ENCODE data around the gene PAX7. TPM values are rescaled to one million over a fixed set of nuclear protein-coding genes. Genes with fewer than 3 reads are reported as not detected.

The PAX7 gene
- total and polyA plus RNA-seq, 7 donors = not detected

DNA sequence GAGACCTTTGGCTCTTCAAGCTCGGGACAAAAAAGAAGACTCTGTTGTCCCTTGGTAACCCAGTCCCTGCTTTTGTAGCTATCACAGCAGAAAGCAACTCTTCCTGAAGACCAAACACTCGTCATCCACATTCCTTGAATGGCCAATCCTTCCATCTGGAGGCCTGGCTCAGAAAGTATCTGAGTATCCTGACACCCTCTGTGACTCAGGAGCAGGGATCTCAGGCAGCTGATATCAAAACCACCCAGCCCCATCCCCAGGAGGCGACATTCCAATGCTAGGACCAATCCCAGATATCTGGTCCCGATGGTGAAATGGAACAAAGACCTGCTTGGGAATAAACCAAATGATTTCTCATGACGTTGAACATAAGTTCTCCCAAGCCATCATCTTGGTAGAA lies 116.3 kb downstream of the PAX7 start:
- H3K36me3 ChIP-seq = no peaks in the 10 kb centered on the region
- intact Hi-C loops (cut with DNase I) = no loop called here
- no peak overlapping the region for H3K27ac ChIP-seq
- H3K4me3 ChIP-seq = no peak overlapping the region
- no peak for DNase-seq
- H3K9me3 ChIP-seq = peaks cover 0 to 6% (median 5%) of the 10 kb centered on the region in 4 donors
- peaks cover 0 to 48% (median 0%) of the 10 kb centered on the region in 3 donors for H3K27me3 ChIP-seq
- no peaks in the 10 kb centered on the region for H3K4me1 ChIP-seq
- TF ChIP-seq POLR2AphosphoS5 (IDR thresholded peaks at IDR 0.05) (no peak), EP300 (IDR thresholded peaks at IDR 0.05) (no peak), POLR2A (IDR thresholded peaks at IDR 0.05) (no peak)
- TF ChIP-seq, protein P1, sequence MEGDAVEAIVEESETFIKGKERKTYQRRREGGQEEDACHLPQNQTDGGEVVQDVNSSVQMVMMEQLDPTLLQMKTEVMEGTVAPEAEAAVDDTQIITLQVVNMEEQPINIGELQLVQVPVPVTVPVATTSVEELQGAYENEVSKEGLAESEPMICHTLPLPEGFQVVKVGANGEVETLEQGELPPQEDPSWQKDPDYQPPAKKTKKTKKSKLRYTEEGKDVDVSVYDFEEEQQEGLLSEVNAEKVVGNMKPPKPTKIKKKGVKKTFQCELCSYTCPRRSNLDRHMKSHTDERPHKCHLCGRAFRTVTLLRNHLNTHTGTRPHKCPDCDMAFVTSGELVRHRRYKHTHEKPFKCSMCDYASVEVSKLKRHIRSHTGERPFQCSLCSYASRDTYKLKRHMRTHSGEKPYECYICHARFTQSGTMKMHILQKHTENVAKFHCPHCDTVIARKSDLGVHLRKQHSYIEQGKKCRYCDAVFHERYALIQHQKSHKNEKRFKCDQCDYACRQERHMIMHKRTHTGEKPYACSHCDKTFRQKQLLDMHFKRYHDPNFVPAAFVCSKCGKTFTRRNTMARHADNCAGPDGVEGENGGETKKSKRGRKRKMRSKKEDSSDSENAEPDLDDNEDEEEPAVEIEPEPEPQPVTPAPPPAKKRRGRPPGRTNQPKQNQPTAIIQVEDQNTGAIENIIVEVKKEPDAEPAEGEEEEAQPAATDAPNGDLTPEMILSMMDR (IDR thresholded peaks at IDR 0.05) = no peak
- 77 to 81% methylated on average over 5 of the region's 5 CpGs for WGBS, 2 donors

DNA sequence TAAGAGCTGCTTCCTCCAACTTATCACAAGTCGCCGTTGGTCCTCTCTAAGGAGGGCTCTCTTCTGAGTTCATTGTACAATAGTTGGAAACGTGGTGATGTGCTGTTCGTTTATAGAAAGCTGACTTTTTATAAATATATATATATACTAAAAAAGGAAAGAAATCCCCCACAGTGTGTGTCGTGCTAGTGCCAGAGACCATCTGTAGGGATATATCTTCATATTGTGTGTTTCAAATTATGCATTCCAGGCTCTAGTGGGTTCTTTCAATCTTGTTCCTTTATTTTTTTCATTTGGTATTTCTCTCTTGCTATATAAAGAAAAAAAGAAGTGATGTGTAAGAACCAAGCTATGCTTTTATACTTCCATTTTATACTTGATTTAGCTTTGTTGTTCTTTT lies 117.0 kb downstream of the PAX7 start:
- no peak overlapping the region for H3K27ac ChIP-seq
- 71 to 79% methylated on average over 5 of the region's 5 CpGs for WGBS, 2 donors
- intact Hi-C loops (cut with DNase I) = no loop called here
- no peak for TF ChIP-seq POLR2A (IDR thresholded peaks at IDR 0.05)
- TF ChIP-seq POLR2AphosphoS5 (IDR thresholded peaks at IDR 0.05) = no peak
- TF ChIP-seq, protein P1 (IDR thresholded peaks at IDR 0.05) = no peak
- no peak for TF ChIP-seq EP300 (IDR thresholded peaks at IDR 0.05)
- peaks cover 0 to 6% (median 5%) of the 10 kb centered on the region in 4 donors for H3K9me3 ChIP-seq
- H3K36me3 ChIP-seq = no peaks in the 10 kb centered on the region
- H3K4me3 ChIP-seq = no peak overlapping the region
- peaks cover 0 to 55% (median 0%) of the 10 kb centered on the region in 3 donors for H3K27me3 ChIP-seq
- no peaks in the 10 kb centered on the region for H3K4me1 ChIP-seq
- no peak for DNase-seq

DNA sequence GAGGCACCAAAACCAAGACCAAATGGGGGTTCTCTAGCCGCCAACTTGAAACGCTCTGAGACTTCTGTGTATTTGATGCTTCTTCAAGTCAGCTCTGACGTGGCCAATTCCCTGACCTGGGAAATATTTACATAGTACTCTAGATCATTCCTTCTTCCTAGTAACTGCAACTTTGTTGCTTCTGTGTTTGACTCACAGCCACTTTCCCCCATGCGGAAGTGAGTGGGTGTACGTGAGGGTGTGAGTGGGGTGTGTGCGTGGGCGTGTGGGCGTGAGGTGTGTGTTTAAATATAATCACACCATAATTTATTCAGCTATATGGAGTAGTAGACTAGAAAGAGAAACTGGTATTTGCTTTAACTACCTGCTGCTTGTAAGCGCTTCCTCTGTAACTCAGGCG lies 117.8 kb downstream of the PAX7 start:
- 21 to 69% methylated on average over 10 of the region's 10 CpGs for WGBS, 2 donors
- intact Hi-C loops (cut with DNase I) = no loop called here
- DNase-seq = no peak
- Histone ChIP-seq H3K9me3 (peaks cover 0 to 6% (median 5%) of the 10 kb centered on the region in 4 donors), H3K36me3 (no peaks in the 10 kb centered on the region), H3K27me3 (peaks cover 0 to 55% (median 0%) of the 10 kb centered on the region in 3 donors), H3K4me1 (no peaks in the 10 kb centered on the region), H3K4me3 (no peak overlapping the region), H3K27ac (no peak overlapping the region)
- TF ChIP-seq POLR2A (IDR thresholded peaks at IDR 0.05) (no peak), POLR2AphosphoS5 (IDR thresholded peaks at IDR 0.05) (no peak), EP300 (IDR thresholded peaks at IDR 0.05) (no peak)
- TF ChIP-seq, protein P1 (IDR thresholded peaks at IDR 0.05) = no peak

DNA sequence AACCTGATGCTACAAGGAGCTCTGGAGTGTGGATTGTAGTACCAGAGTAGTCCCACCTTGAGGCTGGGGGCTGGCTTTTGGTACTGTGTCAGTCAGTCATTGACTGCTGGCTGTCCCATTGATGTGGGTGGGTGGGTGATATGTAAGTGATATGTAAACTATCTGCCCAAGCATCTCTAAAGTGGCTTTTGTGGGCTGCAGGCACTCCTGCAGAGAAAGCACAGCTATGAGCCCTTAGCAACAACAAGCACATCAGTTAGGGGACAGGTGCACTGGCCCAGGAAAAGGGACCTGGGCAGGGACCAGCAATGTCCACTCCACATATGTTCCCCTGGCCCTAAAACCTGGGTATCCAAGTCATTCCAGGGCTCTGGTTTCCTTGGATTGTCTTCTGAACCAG lies 118.9 kb downstream of the PAX7 start:
- no peaks in the 10 kb centered on the region for H3K4me1 ChIP-seq
- intact Hi-C loops (cut with DNase I) = no loop called here
- no peak for TF ChIP-seq POLR2AphosphoS5 (IDR thresholded peaks at IDR 0.05)
- TF ChIP-seq, protein P1 (IDR thresholded peaks at IDR 0.05) = no peak
- no peak for TF ChIP-seq POLR2A (IDR thresholded peaks at IDR 0.05)
- TF ChIP-seq EP300 (IDR thresholded peaks at IDR 0.05) = no peak
- H3K27me3 ChIP-seq = peaks cover 0 to 55% (median 0%) of the 10 kb centered on the region in 3 donors
- no peak overlapping the region for H3K27ac ChIP-seq
- no peak overlapping the region for H3K4me3 ChIP-seq
- H3K9me3 ChIP-seq = peaks cover 0 to 10% (median 5%) of the 10 kb centered on the region in 4 donors
- DNase-seq = no peak
- H3K36me3 ChIP-seq = no peaks in the 10 kb centered on the region

DNA sequence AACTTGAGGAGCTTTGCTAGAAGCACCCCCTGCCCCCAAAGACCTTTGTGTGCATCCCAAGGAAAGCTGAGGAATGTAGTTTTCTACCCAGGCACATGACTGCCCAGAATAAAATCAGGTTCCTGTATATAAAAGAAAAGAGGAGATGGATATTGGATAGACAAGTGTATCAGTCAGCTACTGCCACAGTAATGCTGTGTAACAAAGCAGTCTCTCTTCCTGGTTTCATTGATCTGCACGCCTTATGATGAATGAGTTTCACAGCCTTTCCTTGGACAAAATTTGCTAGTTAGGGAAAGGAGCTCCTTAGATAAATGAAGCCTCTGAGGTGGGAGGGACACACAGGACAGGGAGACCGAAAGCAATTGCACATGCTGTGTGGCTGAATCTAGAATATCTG lies 120.0 kb downstream of the PAX7 start:
- peaks cover 0 to 51% (median 0%) of the 10 kb centered on the region in 3 donors for H3K27me3 ChIP-seq
- WGBS, 2 donors = 89 to 93% methylated on average over 2 of the region's 2 CpGs
- TF ChIP-seq POLR2A (IDR thresholded peaks at IDR 0.05) = no peak
- TF ChIP-seq, protein P1 (IDR thresholded peaks at IDR 0.05) = no peak
- TF ChIP-seq POLR2AphosphoS5 (IDR thresholded peaks at IDR 0.05) = no peak
- no peak for TF ChIP-seq EP300 (IDR thresholded peaks at IDR 0.05)

More for the DNA sequence above, 120.0 kb downstream of the PAX7 start:
- peaks cover 0 to 11% (median 7%) of the 10 kb centered on the region in 4 donors for H3K9me3 ChIP-seq
- DNase-seq = no peak
- H3K36me3 ChIP-seq = no peaks in the 10 kb centered on the region
- H3K4me1 ChIP-seq = no peaks in the 10 kb centered on the region
- no peak overlapping the region for H3K27ac ChIP-seq
- no peak overlapping the region for H3K4me3 ChIP-seq
- intact Hi-C loops (cut with DNase I) = no loop called here

All from sigmoid colon (tissue), 7 donors.